Spleen (tissue), 11 donors: ENCODE data around the gene PPP3CA. TPM values are rescaled to one million over a fixed set of nuclear protein-coding genes. Genes with fewer than 3 reads are reported as not detected.

Experiments
- DNase-seq: peaks from one replicate; pipeline ENCODE4 v3.0.0-alpha.2; 2020
- H3K27ac ChIP-seq, 8 donors: fragments of 200-600 bp; sonication (generic) in 7 of 8; 1 replicate in 4 of 8; 2 replicates in 4 of 8; pipeline versions ENCODE4 v1.5.0 to v1.8.0; 2016 to 2021; ENCODE audit warnings: inconsistent platforms in 4 of 8, mild to moderate bottlenecking in 4 of 8, moderate library complexity in 1 of 8
- H3K27me3 ChIP-seq, 7 donors: fragments of 200-600 bp; sonication (generic) in 6 of 7; replicated peaks in 1 of 7; 1 replicate in 4 of 7; 2 replicates in 3 of 7; pipeline versions ENCODE4 v1.5.0 to v1.8.0; 2016 to 2021; ENCODE audit warnings: inconsistent platforms in 3 of 7, mild to moderate bottlenecking in 1 of 7
- H3K36me3 ChIP-seq, 6 donors: fragments of 200-600 bp; sonication (generic) in 5 of 6; 1 replicate in 4 of 6; 2 replicates in 2 of 6; pipeline versions ENCODE4 v1.5.0 to v1.8.0; 2016 to 2021; ENCODE audit warnings: inconsistent platforms in 2 of 6
- H3K4me1 ChIP-seq, 6 donors: fragments of 200-600 bp; sonication (generic) in 5 of 6; 1 replicate in 3 of 6; 2 replicates in 3 of 6; pipeline versions ENCODE4 v1.5.0 to v1.8.0; 2016 to 2021; ENCODE audit warnings: inconsistent platforms in 3 of 6
- H3K4me3 ChIP-seq, 8 donors: fragments of 200-600 bp; sonication (generic) in 7 of 8; 1 replicate in 4 of 8; 2 replicates in 4 of 8; pipeline versions ENCODE4 v1.5.0 to v1.8.0; 2016 to 2021; ENCODE audit warnings: inconsistent platforms in 4 of 8, mild to moderate bottlenecking in 4 of 8, moderate library complexity in 2 of 8
- H3K9me3 ChIP-seq, 8 donors: fragments of 200-600 bp; sonication (generic) in 7 of 8; 1 replicate in 4 of 8; 2 replicates in 4 of 8; pipeline versions ENCODE4 v1.5.0 to v1.8.0; 2016 to 2021; ENCODE audit warnings: inconsistent platforms in 4 of 8
- POLR2A ChIP-seq, 3 donors: fragments of 450-650 bp; IDR thresholded peaks; one replicate each; pipeline ENCODE4 v1.5.1; 2017; ENCODE audit warnings: antibody characterized with exemption in 3 of 3, mild to moderate bottlenecking in 1 of 3
- POLR2AphosphoS5 ChIP-seq, 3 donors: sonication (generic); formaldehyde crosslinking; IDR thresholded peaks; one replicate each; pipeline ENCODE4 v1.5.1; 2017; ENCODE audit warnings: antibody characterized with exemption in 3 of 3
- WGBS, 5 donors: extraction: QIAGEN DNeasy Blood & Tissue Kit in 3 of 5; methylation state at CpG; one replicate each; pipeline versions ENCODE4 v1.1.5 to v1.1.7; 2013 to 2018; 5-methylcytosine and 5-hydroxymethylcytosine counted together
- intact Hi-C: fragments of 100-400 bp; cut with DNase I; formaldehyde crosslinking; loops from one replicate; pipeline ENCODE4 v1.15.0; 2023; ENCODE audit warnings: low total_unique reads
- polyA plus RNA-seq, 3 donors: library from polyadenylated mRNA; stranded (reverse); fragments of 200-250 nt; gene quantifications; one replicate each; pipeline ENCODE4 v1.2.1, GENCODE V29; 2013
- total RNA-seq, 7 donors: library from RNA; depleted of rRNA in 3 of 7; stranded (reverse); fragments of >200 nt in 3 of 7; fragmentation: NEBNext Ultra II Directional in 4 of 7; extraction: Animal tissue kit (Norgen Biotek cat#: 25700) in 4 of 7; gene quantifications; one replicate each; pipeline versions ENCODE4 v1.1.0 to v1.2.1, GENCODE V29; 2016 to 2021
- TF ChIP-seq, protein P1 (sequence below), 11 experiments: fragments of 200-600 bp in 7 of 11; fragments of 450-650 bp in 4 of 11; sonication (generic) in 4 of 11; IDR thresholded peaks in 8 of 11; conservative IDR thresholded peaks in 3 of 11; 1 replicate in 7 of 11; 2 replicates in 4 of 11; pipeline versions ENCODE4 v1.4.0 to v1.8.0; 2016 to 2021; ENCODE audit warnings: antibody characterized with exemption in 11 of 11, inconsistent platforms in 4 of 11, mild to moderate bottlenecking in 1 of 11
- donor health status: healthy with polysubstance abuse.
- donor health status: DM: no; HTN: no; CAD: no; lungs with moderate emphysema.
- donor health status: DM: no; HTN: no; CAD: no.
- donor health status: Bipolar disorder and iron deficiency.
- donor health status: healthy.
- donor health status: DM: no; HTN: no; CAD: no.
- donor health status: DM: yes; HTN: yes; CAD: no.

The PPP3CA gene
- total and polyA plus RNA-seq, 10 donors, result 15.5 to 50.0 (median 39.6) TPM

DNA sequence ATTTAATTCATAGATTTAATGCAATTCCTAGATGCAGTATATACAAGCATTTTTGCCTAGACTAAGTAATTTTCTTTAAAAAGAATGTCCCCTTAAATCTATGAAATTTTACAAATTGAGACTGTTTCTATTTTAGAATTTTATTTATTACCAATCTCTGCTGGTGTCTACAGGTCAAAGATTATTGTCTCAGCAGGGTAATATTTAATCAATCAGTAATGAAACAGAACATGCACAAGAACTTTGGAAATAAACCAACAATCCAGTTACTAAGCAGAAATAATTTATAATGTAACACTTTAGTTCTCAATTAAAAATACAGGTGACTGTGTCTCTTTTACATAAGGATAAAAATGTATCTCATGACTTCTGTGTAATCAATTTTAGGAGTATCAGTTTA lies 266.2 kb downstream of the PPP3CA start:
- intact Hi-C loops, result no loop called here
- no peak for TF ChIP-seq POLR2A (IDR thresholded peaks at IDR 0.05)
- no peak for TF ChIP-seq POLR2AphosphoS5 (IDR thresholded peaks at IDR 0.05)
- TF ChIP-seq, protein P1, sequence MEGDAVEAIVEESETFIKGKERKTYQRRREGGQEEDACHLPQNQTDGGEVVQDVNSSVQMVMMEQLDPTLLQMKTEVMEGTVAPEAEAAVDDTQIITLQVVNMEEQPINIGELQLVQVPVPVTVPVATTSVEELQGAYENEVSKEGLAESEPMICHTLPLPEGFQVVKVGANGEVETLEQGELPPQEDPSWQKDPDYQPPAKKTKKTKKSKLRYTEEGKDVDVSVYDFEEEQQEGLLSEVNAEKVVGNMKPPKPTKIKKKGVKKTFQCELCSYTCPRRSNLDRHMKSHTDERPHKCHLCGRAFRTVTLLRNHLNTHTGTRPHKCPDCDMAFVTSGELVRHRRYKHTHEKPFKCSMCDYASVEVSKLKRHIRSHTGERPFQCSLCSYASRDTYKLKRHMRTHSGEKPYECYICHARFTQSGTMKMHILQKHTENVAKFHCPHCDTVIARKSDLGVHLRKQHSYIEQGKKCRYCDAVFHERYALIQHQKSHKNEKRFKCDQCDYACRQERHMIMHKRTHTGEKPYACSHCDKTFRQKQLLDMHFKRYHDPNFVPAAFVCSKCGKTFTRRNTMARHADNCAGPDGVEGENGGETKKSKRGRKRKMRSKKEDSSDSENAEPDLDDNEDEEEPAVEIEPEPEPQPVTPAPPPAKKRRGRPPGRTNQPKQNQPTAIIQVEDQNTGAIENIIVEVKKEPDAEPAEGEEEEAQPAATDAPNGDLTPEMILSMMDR (IDR thresholded peaks at IDR 0.05 in 8 of 11, conservative IDR thresholded peaks at IDR 0.05 in 3 of 11), result no peak
- H3K36me3 ChIP-seq, result peaks cover 0 to 32% (median 6%) of the 10 kb centered on the region in 6 donors
- H3K4me1 ChIP-seq, result peaks cover 0 to 46% (median 7%) of the 10 kb centered on the region in 6 donors
- H3K27me3 ChIP-seq, result no peaks in the 10 kb centered on the region
- H3K9me3 ChIP-seq, result no peaks in the 10 kb centered on the region
- no peak overlapping the region for H3K4me3 ChIP-seq
- H3K27ac ChIP-seq, result no peak overlapping the region
- DNase-seq, result no peak

DNA sequence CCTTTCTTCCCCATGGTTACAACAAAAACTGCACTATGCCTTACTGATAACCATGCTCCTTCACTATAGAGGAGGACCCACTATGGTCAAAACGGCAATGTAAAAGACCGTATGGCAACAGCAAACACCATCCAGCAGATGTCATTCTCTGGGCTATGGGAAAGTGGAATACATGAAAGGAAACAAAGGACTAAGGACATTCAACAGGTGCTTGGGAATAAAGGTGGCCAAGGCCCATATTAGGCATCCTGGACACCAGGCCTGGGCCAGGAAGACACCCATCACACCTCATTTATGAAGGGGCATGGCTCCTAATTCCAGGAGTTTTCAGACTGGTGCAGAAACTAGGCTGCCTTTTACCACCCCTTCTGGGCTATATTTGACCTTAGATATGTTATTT lies 268.4 kb downstream of the PPP3CA start:
- no peak for DNase-seq
- intact Hi-C loops, result no loop called here
- WGBS, 5 donors, result 98 to 100% (median 98%) methylated on average over 2 of the region's 2 CpGs
- Histone ChIP-seq H3K36me3 (peaks cover 0 to 42% (median 6%) of the 10 kb centered on the region in 6 donors), H3K4me1 (peaks cover 0 to 39% (median 0%) of the 10 kb centered on the region in 6 donors), H3K27me3 (no peaks in the 10 kb centered on the region), H3K9me3 (no peaks in the 10 kb centered on the region), H3K27ac (no peak overlapping the region), H3K4me3 (no peak overlapping the region)
- TF ChIP-seq, protein P1 (IDR thresholded peaks at IDR 0.05 in 8 of 11, conservative IDR thresholded peaks at IDR 0.05 in 3 of 11), result no peak
- TF ChIP-seq POLR2AphosphoS5 (IDR thresholded peaks at IDR 0.05), result no peak
- TF ChIP-seq POLR2A (IDR thresholded peaks at IDR 0.05), result no peak

DNA sequence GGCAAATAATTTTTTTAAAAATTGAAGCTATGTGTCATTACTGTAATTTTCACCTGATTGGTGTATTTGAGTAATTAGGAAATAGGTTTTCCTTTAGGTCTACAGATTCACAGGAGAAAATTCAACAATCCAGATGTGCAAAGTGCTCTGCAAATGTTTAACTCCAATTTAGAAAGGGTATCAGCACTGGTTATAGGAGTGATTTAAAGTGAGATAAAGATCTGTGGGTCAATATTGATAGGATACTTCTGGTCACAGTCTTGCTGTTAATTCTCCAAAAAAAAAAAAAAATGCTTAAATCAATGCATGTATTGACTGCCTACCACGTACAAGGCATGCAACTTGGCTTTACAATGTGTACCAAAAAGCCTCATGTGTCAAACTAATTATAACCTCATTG lies 271.3 kb downstream of the PPP3CA start:
- no peak overlapping the region for H3K4me3 ChIP-seq
- H3K36me3 ChIP-seq, result peaks cover 0 to 41% (median 2%) of the 10 kb centered on the region in 6 donors
- TF ChIP-seq POLR2A (IDR thresholded peaks at IDR 0.05), result no peak
- TF ChIP-seq, protein P1 (IDR thresholded peaks at IDR 0.05 in 8 of 11, conservative IDR thresholded peaks at IDR 0.05 in 3 of 11), result no peak
- no peak for TF ChIP-seq POLR2AphosphoS5 (IDR thresholded peaks at IDR 0.05)
- H3K27ac ChIP-seq, result no peak overlapping the region
- peaks cover 0 to 32% (median 0%) of the 10 kb centered on the region in 6 donors for H3K4me1 ChIP-seq
- no peak for DNase-seq
- no peaks in the 10 kb centered on the region for H3K9me3 ChIP-seq
- intact Hi-C loops, result no loop called here
- H3K27me3 ChIP-seq, result no peaks in the 10 kb centered on the region
- WGBS, 5 donors, result 90 to 94% (median 91%) methylated on average over 1 of the region's 1 CpG

DNA sequence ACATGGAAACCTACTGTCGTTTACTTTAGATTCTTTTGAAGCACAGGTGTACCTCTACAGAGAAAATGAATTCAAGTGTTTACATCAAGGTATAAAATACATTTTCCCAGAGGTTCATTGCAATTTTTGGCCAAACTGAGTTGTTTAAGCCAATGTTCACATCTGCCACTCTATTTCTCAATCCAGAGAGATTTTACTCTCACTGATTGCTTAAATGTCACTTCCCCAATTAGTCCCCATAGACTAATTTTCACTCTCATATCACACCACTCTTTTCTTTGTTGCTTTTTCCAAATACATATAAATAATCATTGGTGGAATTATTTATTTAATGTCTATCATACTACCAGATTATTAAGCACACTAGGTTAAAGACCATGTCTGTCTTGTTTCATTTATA lies 271.8 kb downstream of the PPP3CA start:
- TF ChIP-seq POLR2AphosphoS5 (IDR thresholded peaks at IDR 0.05), result no peak
- no peak for TF ChIP-seq POLR2A (IDR thresholded peaks at IDR 0.05)
- TF ChIP-seq, protein P1 (IDR thresholded peaks at IDR 0.05 in 8 of 11, conservative IDR thresholded peaks at IDR 0.05 in 3 of 11), result no peak

More for the DNA sequence above, 271.8 kb downstream of the PPP3CA start:
- Histone ChIP-seq H3K4me3 (no peak overlapping the region), H3K4me1 (peaks cover 0 to 32% (median 0%) of the 10 kb centered on the region in 6 donors), H3K27me3 (no peaks in the 10 kb centered on the region), H3K9me3 (no peaks in the 10 kb centered on the region), H3K27ac (no peak overlapping the region), H3K36me3 (peaks cover 0 to 41% (median 2%) of the 10 kb centered on the region in 6 donors)
- DNase-seq, result no peak
- intact Hi-C loops, result no loop called here
- WGBS, 5 donors, result 89 to 98% (median 97%) methylated on average over 1 of the region's 1 CpG
